ENCODE results near the gene HERPUD1.
"Not testable (repeated sequence)": the region's sequence is repeated elsewhere in the genome, so short reads cannot be mapped to it uniquely, and the experiment has no call there.

HERPUD1 gene

GRCh38 chr16:56911771-56912571, 20.0 kb upstream of the HERPUD1 start:
- DNase-seq, result no peak

- DNase-seq, result no peak
Measured at GRCh38 chr16:56912746-56913708, 18.9 kb upstream of the HERPUD1 start.

GRCh38 chr16:56914896-56915295, 17.0 kb upstream of the HERPUD1 start:
- no peak for DNase-seq

- DNase-seq, result no peak
Measured at GRCh38 chr16:56915336-56916119, 16.4 kb upstream of the HERPUD1 start.

GRCh38 chr16:56916571-56917403, 15.2 kb upstream of the HERPUD1 start:
- DNase-seq, result no peak

GRCh38 chr16:56918467-56919012, 13.4 kb upstream of the HERPUD1 start:
- no peak for DNase-seq

GRCh38 chr16:56919099-56919800, 12.7 kb upstream of the HERPUD1 start:
- no peak for DNase-seq

- DNase-seq, result no peak
Measured at GRCh38 chr16:56921571-56921970, 10.4 kb upstream of the HERPUD1 start.

- no peak for DNase-seq
Measured at GRCh38 chr16:56923481-56924091, 8.4 kb upstream of the HERPUD1 start.

GRCh38 chr16:56927471-56927870, 4.5 kb upstream of the HERPUD1 start:
- no peak for DNase-seq

GRCh38 chr16:56929639-56930038, 2.3 kb upstream of the HERPUD1 start:
- no peak for DNase-seq

- DNase-seq, result no peak
Measured at GRCh38 chr16:56930486-56931270, 1.3 kb upstream of the HERPUD1 start.

GRCh38 chr16:56931271-56931891, 561 bp upstream of the HERPUD1 start:
- DNase-seq, result no peak

- DNase-seq, result peak; percentile 18
Measured at GRCh38 chr16:56932721-56933619, 1.0 kb downstream of the HERPUD1 start.

- DNase-seq, result no peak
Measured at GRCh38 chr16:56933828-56934598, 2.1 kb downstream of the HERPUD1 start.

GRCh38 chr16:56934599-56935145, 2.7 kb downstream of the HERPUD1 start:
- not testable (repeated sequence) for DNase-seq

GRCh38 chr16:56935201-56935600, 3.3 kb downstream of the HERPUD1 start:
- DNase-seq, result no peak

Measured in effector CD4-positive, alpha-beta T cell (primary cell).